Neural progenitor cell (in vitro differentiated cells): ENCODE data around the gene TAMALIN. TPM values are rescaled to one million over a fixed set of nuclear protein-coding genes. Genes with fewer than 3 reads are reported as not detected.

Experiments used
- DNase-seq: peaks from one replicate; pipeline ENCODE4 v3.0.0-alpha.2; 2016; ENCODE audit warnings: low spot score
- H2AFZ ChIP-seq: fragments of 200-600 bp; sonication (generic); replicated peaks from 2 replicates; pipeline ENCODE4 v1.6.1; 2016; ENCODE audit warnings: antibody characterized with exemption
- H3F3A ChIP-seq: fragments of 200-600 bp; sonication (generic); 2 replicates; pipeline ENCODE4 v1.6.1; 2016; ENCODE audit warnings: antibody characterized with exemption, low read depth
- H3K27ac ChIP-seq: fragments of 200-600 bp; sonication (generic); 2 replicates; pipeline ENCODE4 v1.5.1; 2016; ENCODE audit warnings: mild to moderate bottlenecking
- H3K27me3 ChIP-seq: fragments of 200-600 bp; sonication (generic); 2 replicates; pipeline ENCODE4 v1.6.1; 2016; ENCODE audit warnings: mild to moderate bottlenecking, moderate library complexity
- H3K36me3 ChIP-seq: fragments of 200-600 bp; sonication (generic); 2 replicates; pipeline ENCODE4 v1.5.1; 2016
- H3K4me1 ChIP-seq: fragments of 200-600 bp; sonication (generic); 2 replicates; pipeline ENCODE4 v1.6.1; 2016; ENCODE audit warnings: mixed run types
- H3K4me2 ChIP-seq: fragments of 200-600 bp; sonication (generic); 2 replicates; pipeline ENCODE4 v1.6.1; 2016
- H3K4me3 ChIP-seq: fragments of 200-600 bp; sonication (generic); 2 replicates; pipeline ENCODE4 v1.5.1; 2016
- H3K79me2 ChIP-seq: fragments of 200-600 bp; sonication (generic); 2 replicates; pipeline ENCODE4 v1.6.1; 2016; ENCODE audit warnings: low read depth
- H3K9ac ChIP-seq: fragments of 200-600 bp; sonication (generic); 2 replicates; pipeline ENCODE4 v1.6.1; 2016
- H3K9me3 ChIP-seq: fragments of 200-600 bp; sonication (generic); 2 replicates; pipeline ENCODE4 v1.5.1; 2016; ENCODE audit warnings: low read depth
- H4K20me1 ChIP-seq: fragments of 200-600 bp; sonication (generic); 2 replicates; pipeline ENCODE4 v1.6.1; 2016; ENCODE audit warnings: low read depth
- H3K27ac Mint-ChIP-seq: 3 replicates; pipeline ENCODE4 v1.8.0; 2021; ENCODE audit warnings: mixed read lengths
- H3K27me3 Mint-ChIP-seq: 2 replicates; pipeline ENCODE4 v1.8.0; 2022; ENCODE audit warnings: low read depth, mild to moderate bottlenecking, inconsistent platforms, moderate library complexity, mixed read lengths; ENCODE audit not compliant: insufficient read depth
- H3K36me3 Mint-ChIP-seq: 3 replicates; pipeline ENCODE4 v1.8.0; 2021; ENCODE audit warnings: mixed read lengths
- H3K4me1 Mint-ChIP-seq: 3 replicates; pipeline ENCODE4 v1.8.0; 2021; ENCODE audit warnings: mixed read lengths
- H3K4me3 Mint-ChIP-seq: 3 replicates; pipeline ENCODE4 v1.8.0; 2021; ENCODE audit warnings: mild to moderate bottlenecking, moderate library complexity, mixed read lengths
- H3K9me3 Mint-ChIP-seq: 3 replicates; pipeline ENCODE4 v1.8.0; 2020; ENCODE audit warnings: mixed read lengths
- CTCF ChIP-seq: fragments of 200-600 bp; sonication (generic); IDR thresholded peaks from 2 replicates; pipeline ENCODE4 v1.5.1; 2017; ENCODE audit warnings: antibody characterized with exemption, mild to moderate bottlenecking
- EZH2 ChIP-seq: fragments of 200-600 bp; sonication (generic); IDR thresholded peaks from 2 replicates; pipeline ENCODE4 v1.6.1; 2017; ENCODE audit warnings: antibody characterized with exemption, mild to moderate bottlenecking, moderate library complexity
- EZH2phosphoT487 ChIP-seq: fragments of 200-600 bp; sonication (generic); IDR thresholded peaks from 2 replicates; pipeline ENCODE4 v1.6.1; 2017; ENCODE audit warnings: antibody characterized with exemption
- total RNA-seq: library from RNA; depleted of rRNA; stranded (reverse); fragments of >200 nt; gene quantifications from 2 replicates; pipeline ENCODE4 v1.2.3, GENCODE V29; 2015; ENCODE audit warnings: low replicate concordance

Gene TAMALIN
- total RNA-seq, 1 donor from 2014 or later: 1.1 TPM

GRCh38 chr12:52005903-52006703, 643 bp upstream of the TAMALIN start:
- Histone ChIP-seq H3K4me1 (peaks cover 31% of the 10 kb centered on the region), H2AFZ (peak overlapping the region; percentile 23), H3K9me3 (no peaks in the 10 kb centered on the region), H3K27me3 (peaks cover 49% of the 10 kb centered on the region), H3K9ac (no peak overlapping the region), H3F3A (peaks cover 14% of the 10 kb centered on the region), H3K4me2 (peak overlapping the region; percentile 93), H3K79me2 (no peaks in the 10 kb centered on the region), H3K27ac (no peak overlapping the region), H4K20me1 (no peaks in the 10 kb centered on the region), H3K36me3 (no peaks in the 10 kb centered on the region), H3K4me3 (peak overlapping the region; percentile 63)
- DNase-seq: peak; percentile 58
- Mint-ChIP-seq H3K4me3 (peak overlapping the region; percentile 92), H3K4me1 (peaks cover 54% of the 10 kb centered on the region), H3K36me3 (peaks cover 8% of the 10 kb centered on the region), H3K9me3 (no peaks in the 10 kb centered on the region), H3K27me3 (peaks cover 24% of the 10 kb centered on the region), H3K27ac (peak overlapping the region; percentile 83)
- TF ChIP-seq CTCF (no peak), EZH2phosphoT487 (no peak), EZH2 (no peak)

GRCh38 chr12:52007158-52007921, 594 bp downstream of the TAMALIN start:
- DNase-seq: peak; percentile 47
- peak; percentile 88 for TF ChIP-seq EZH2
- TF ChIP-seq EZH2phosphoT487: peak; percentile 90
- no peak for TF ChIP-seq CTCF
- no peaks in the 10 kb centered on the region for H3K9me3 Mint-ChIP-seq
- Histone ChIP-seq H3K4me2 (peak overlapping the region; percentile 93), H3K9ac (no peak overlapping the region), H3K27me3 (peaks cover 49% of the 10 kb centered on the region), H3K4me3 (peak overlapping the region; percentile 63), H3K9me3 (no peaks in the 10 kb centered on the region), H2AFZ (peak overlapping the region; percentile 23), H3F3A (peaks cover 18% of the 10 kb centered on the region), H3K4me1 (peaks cover 31% of the 10 kb centered on the region), H3K79me2 (no peaks in the 10 kb centered on the region), H3K27ac (no peak overlapping the region), H4K20me1 (no peaks in the 10 kb centered on the region), H3K36me3 (no peaks in the 10 kb centered on the region)
- H3K27me3 Mint-ChIP-seq: peaks cover 24% of the 10 kb centered on the region
- no peak overlapping the region for H3K27ac Mint-ChIP-seq
- peaks cover 13% of the 10 kb centered on the region for H3K36me3 Mint-ChIP-seq
- peaks cover 56% of the 10 kb centered on the region for H3K4me1 Mint-ChIP-seq
- H3K4me3 Mint-ChIP-seq: peak overlapping the region; percentile 83

DNA sequence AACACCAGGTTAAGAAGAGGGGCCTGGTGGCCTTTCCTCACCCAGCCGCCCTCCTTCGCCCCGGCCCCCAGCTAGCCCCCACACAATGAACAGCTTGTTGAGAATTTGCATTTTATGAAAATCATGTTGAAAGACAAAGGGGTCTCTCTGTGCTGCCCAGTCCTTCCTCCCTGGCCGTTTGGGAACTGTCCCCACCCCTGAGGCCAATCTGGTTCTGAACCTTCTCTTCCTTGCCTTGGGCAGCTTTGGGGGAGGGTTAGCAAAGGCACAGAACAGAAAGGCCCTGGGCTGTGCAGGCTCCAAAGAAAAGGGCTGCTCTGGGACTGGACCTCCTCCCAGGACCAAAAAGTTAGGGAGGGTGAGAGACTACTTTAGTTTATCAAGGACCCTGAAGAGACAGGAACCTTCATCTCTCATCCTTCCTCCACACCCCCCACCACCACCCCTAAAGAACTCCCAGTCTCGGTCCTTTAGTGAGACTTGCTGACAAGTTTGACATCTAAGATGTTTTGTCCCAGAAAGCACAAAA, 1.3 kb downstream of the TAMALIN start:
- peaks cover 18% of the 10 kb centered on the region for H3F3A ChIP-seq
- H3K27me3 Mint-ChIP-seq: peaks cover 24% of the 10 kb centered on the region
- H3K9me3 Mint-ChIP-seq: no peaks in the 10 kb centered on the region
- H3K27me3 ChIP-seq: peaks cover 49% of the 10 kb centered on the region
- no peaks in the 10 kb centered on the region for H3K9me3 ChIP-seq
- H3K27ac Mint-ChIP-seq: no peak overlapping the region
- H3K4me3 ChIP-seq: peak overlapping the region; percentile 63
- peak overlapping the region; percentile 75 for H3K4me3 Mint-ChIP-seq
- no peak overlapping the region for H3K27ac ChIP-seq
- no peaks in the 10 kb centered on the region for H4K20me1 ChIP-seq
- H3K4me1 ChIP-seq: peaks cover 31% of the 10 kb centered on the region
- no peaks in the 10 kb centered on the region for H3K79me2 ChIP-seq
- H3K4me1 Mint-ChIP-seq: peaks cover 50% of the 10 kb centered on the region
- no peak overlapping the region for H3K9ac ChIP-seq
- DNase-seq: no peak
- no peak overlapping the region for H2AFZ ChIP-seq
- TF ChIP-seq EZH2 (no peak), CTCF (no peak), EZH2phosphoT487 (no peak)
- peak overlapping the region; percentile 93 for H3K4me2 ChIP-seq
- peaks cover 7% of the 10 kb centered on the region for H3K36me3 Mint-ChIP-seq
- H3K36me3 ChIP-seq: no peaks in the 10 kb centered on the region
